Neural progenitor cell (in vitro differentiated cells): ENCODE data around the gene ORC2. TPM values are rescaled to one million over a fixed set of nuclear protein-coding genes. Genes with fewer than 3 reads are reported as not detected.
A peak's percentile ranks its signal among the peaks of the same experiment; 100 is the strongest.
"Not testable (repeated sequence)": the region's sequence is repeated elsewhere in the genome, so short reads cannot be mapped to it uniquely, and the experiment has no call there.

ENCODE experiments used
- DNase-seq: peaks from one replicate; pipeline ENCODE4 v3.0.0-alpha.2; 2016; ENCODE audit warnings: low spot score
- H2AFZ ChIP-seq: fragments of 200-600 bp; sonication (generic); replicated peaks from 2 replicates; pipeline ENCODE4 v1.6.1; 2016; ENCODE audit warnings: antibody characterized with exemption
- H3F3A ChIP-seq: fragments of 200-600 bp; sonication (generic); 2 replicates; pipeline ENCODE4 v1.6.1; 2016; ENCODE audit warnings: antibody characterized with exemption, low read depth
- H3K27ac ChIP-seq: fragments of 200-600 bp; sonication (generic); 2 replicates; pipeline ENCODE4 v1.5.1; 2016; ENCODE audit warnings: mild to moderate bottlenecking
- H3K27me3 ChIP-seq: fragments of 200-600 bp; sonication (generic); 2 replicates; pipeline ENCODE4 v1.6.1; 2016; ENCODE audit warnings: mild to moderate bottlenecking, moderate library complexity
- H3K36me3 ChIP-seq: fragments of 200-600 bp; sonication (generic); 2 replicates; pipeline ENCODE4 v1.5.1; 2016
- H3K4me1 ChIP-seq: fragments of 200-600 bp; sonication (generic); 2 replicates; pipeline ENCODE4 v1.6.1; 2016; ENCODE audit warnings: mixed run types
- H3K4me2 ChIP-seq: fragments of 200-600 bp; sonication (generic); 2 replicates; pipeline ENCODE4 v1.6.1; 2016
- H3K4me3 ChIP-seq: fragments of 200-600 bp; sonication (generic); 2 replicates; pipeline ENCODE4 v1.5.1; 2016
- H3K79me2 ChIP-seq: fragments of 200-600 bp; sonication (generic); 2 replicates; pipeline ENCODE4 v1.6.1; 2016; ENCODE audit warnings: low read depth
- H3K9ac ChIP-seq: fragments of 200-600 bp; sonication (generic); 2 replicates; pipeline ENCODE4 v1.6.1; 2016
- H3K9me3 ChIP-seq: fragments of 200-600 bp; sonication (generic); 2 replicates; pipeline ENCODE4 v1.5.1; 2016; ENCODE audit warnings: low read depth
- H4K20me1 ChIP-seq: fragments of 200-600 bp; sonication (generic); 2 replicates; pipeline ENCODE4 v1.6.1; 2016; ENCODE audit warnings: low read depth
- H3K27ac Mint-ChIP-seq: 3 replicates; pipeline ENCODE4 v1.8.0; 2021; ENCODE audit warnings: mixed read lengths
- H3K27me3 Mint-ChIP-seq: 2 replicates; pipeline ENCODE4 v1.8.0; 2022; ENCODE audit warnings: low read depth, mild to moderate bottlenecking, inconsistent platforms, moderate library complexity, mixed read lengths; ENCODE audit not compliant: insufficient read depth
- H3K36me3 Mint-ChIP-seq: 3 replicates; pipeline ENCODE4 v1.8.0; 2021; ENCODE audit warnings: mixed read lengths
- H3K4me1 Mint-ChIP-seq: 3 replicates; pipeline ENCODE4 v1.8.0; 2021; ENCODE audit warnings: mixed read lengths
- H3K4me3 Mint-ChIP-seq: 3 replicates; pipeline ENCODE4 v1.8.0; 2021; ENCODE audit warnings: mild to moderate bottlenecking, moderate library complexity, mixed read lengths
- H3K9me3 Mint-ChIP-seq: 3 replicates; pipeline ENCODE4 v1.8.0; 2020; ENCODE audit warnings: mixed read lengths
- EZH2 ChIP-seq: fragments of 200-600 bp; sonication (generic); IDR thresholded peaks from 2 replicates; pipeline ENCODE4 v1.6.1; 2017; ENCODE audit warnings: antibody characterized with exemption, mild to moderate bottlenecking, moderate library complexity
- EZH2phosphoT487 ChIP-seq: fragments of 200-600 bp; sonication (generic); IDR thresholded peaks from 2 replicates; pipeline ENCODE4 v1.6.1; 2017; ENCODE audit warnings: antibody characterized with exemption
- total RNA-seq: library from RNA; depleted of rRNA; stranded (reverse); fragments of >200 nt; gene quantifications from 2 replicates; pipeline ENCODE4 v1.2.3, GENCODE V29; 2015; ENCODE audit warnings: low replicate concordance
- TF ChIP-seq, protein P1 (sequence below): fragments of 200-600 bp; sonication (generic); IDR thresholded peaks from 2 replicates; pipeline ENCODE4 v1.5.1; 2017; ENCODE audit warnings: antibody characterized with exemption, mild to moderate bottlenecking

ORC2 gene
- total RNA-seq, 1 donor from 2014 or later: 75.4 TPM

DNA sequence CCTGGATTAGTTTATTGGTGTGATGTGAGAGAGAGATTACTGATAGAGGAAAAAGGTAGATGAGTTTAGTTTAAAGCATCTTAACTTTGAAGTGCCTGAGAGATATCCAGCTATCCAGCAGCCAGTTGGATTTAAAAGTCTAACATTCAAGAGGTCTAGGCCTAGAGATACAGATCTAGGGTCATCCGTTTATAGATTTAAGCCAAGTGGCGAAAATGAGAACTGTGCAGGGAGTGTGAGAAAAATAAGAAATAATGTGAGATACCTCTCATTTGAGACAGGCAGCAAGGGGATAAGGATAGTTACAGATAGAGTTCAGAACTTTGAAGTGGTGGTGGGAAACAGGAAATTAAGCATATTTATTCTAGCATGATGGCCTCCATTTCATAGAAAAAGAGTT lies 5.3 kb upstream of the ORC2 start:
- Histone ChIP-seq H3K79me2 (peaks cover 26% of the 10 kb centered on the region), H2AFZ (no peak overlapping the region), H3K9me3 (no peaks in the 10 kb centered on the region), H3K4me2 (no peak overlapping the region), H3K4me1 (peaks cover 12% of the 10 kb centered on the region), H3K4me3 (no peak overlapping the region), H3F3A (peaks cover 12% of the 10 kb centered on the region), H3K36me3 (no peaks in the 10 kb centered on the region), H4K20me1 (no peaks in the 10 kb centered on the region), H3K9ac (no peak overlapping the region), H3K27me3 (no peaks in the 10 kb centered on the region), H3K27ac (no peak overlapping the region)
- no peak for DNase-seq
- Mint-ChIP-seq H3K27me3 (no peaks in the 10 kb centered on the region), H3K4me1 (peaks cover 15% of the 10 kb centered on the region), H3K36me3 (no peaks in the 10 kb centered on the region), H3K9me3 (no peaks in the 10 kb centered on the region), H3K27ac (no peak overlapping the region), H3K4me3 (no peak overlapping the region)
- TF ChIP-seq EZH2: no peak

DNA sequence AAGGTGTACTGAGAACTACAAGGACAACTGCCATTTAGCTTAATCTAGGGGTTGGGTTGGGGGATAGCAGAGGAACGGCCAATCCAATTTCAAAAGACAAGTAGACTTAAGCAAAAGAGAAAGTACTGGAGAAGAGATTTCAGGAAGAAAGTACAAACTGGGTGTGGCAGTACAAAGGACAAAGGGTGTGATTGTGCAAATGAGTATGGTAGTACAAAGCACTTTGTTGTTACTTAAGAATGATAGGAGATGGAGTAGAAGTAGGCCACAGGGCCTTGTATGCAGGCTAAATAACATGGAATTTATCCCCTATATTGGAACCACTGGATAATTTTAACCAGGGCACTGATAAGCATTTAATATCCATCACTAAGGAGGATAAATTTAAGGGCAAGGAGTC lies 4.7 kb upstream of the ORC2 start:
- peaks cover 27% of the 10 kb centered on the region for H3K79me2 ChIP-seq
- H2AFZ ChIP-seq: no peak overlapping the region
- no peaks in the 10 kb centered on the region for H3K9me3 ChIP-seq
- no peak overlapping the region for H3K4me2 ChIP-seq
- H3K36me3 ChIP-seq: no peaks in the 10 kb centered on the region
- no peak for DNase-seq
- H3F3A ChIP-seq: peaks cover 18% of the 10 kb centered on the region
- H3K27me3 ChIP-seq: no peaks in the 10 kb centered on the region
- peaks cover 12% of the 10 kb centered on the region for H3K4me1 ChIP-seq
- H3K4me3 ChIP-seq: no peak overlapping the region
- peaks cover 15% of the 10 kb centered on the region for H3K4me1 Mint-ChIP-seq
- H3K27me3 Mint-ChIP-seq: no peaks in the 10 kb centered on the region
- no peak overlapping the region for H3K27ac Mint-ChIP-seq
- TF ChIP-seq EZH2: no peak
- TF ChIP-seq, protein P1, sequence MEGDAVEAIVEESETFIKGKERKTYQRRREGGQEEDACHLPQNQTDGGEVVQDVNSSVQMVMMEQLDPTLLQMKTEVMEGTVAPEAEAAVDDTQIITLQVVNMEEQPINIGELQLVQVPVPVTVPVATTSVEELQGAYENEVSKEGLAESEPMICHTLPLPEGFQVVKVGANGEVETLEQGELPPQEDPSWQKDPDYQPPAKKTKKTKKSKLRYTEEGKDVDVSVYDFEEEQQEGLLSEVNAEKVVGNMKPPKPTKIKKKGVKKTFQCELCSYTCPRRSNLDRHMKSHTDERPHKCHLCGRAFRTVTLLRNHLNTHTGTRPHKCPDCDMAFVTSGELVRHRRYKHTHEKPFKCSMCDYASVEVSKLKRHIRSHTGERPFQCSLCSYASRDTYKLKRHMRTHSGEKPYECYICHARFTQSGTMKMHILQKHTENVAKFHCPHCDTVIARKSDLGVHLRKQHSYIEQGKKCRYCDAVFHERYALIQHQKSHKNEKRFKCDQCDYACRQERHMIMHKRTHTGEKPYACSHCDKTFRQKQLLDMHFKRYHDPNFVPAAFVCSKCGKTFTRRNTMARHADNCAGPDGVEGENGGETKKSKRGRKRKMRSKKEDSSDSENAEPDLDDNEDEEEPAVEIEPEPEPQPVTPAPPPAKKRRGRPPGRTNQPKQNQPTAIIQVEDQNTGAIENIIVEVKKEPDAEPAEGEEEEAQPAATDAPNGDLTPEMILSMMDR: no peak
- TF ChIP-seq EZH2phosphoT487: no peak
- no peaks in the 10 kb centered on the region for H3K36me3 Mint-ChIP-seq
- no peaks in the 10 kb centered on the region for H3K9me3 Mint-ChIP-seq
- H3K9ac ChIP-seq: no peak overlapping the region
- no peaks in the 10 kb centered on the region for H4K20me1 ChIP-seq
- no peak overlapping the region for H3K27ac ChIP-seq
- no peak overlapping the region for H3K4me3 Mint-ChIP-seq

DNA sequence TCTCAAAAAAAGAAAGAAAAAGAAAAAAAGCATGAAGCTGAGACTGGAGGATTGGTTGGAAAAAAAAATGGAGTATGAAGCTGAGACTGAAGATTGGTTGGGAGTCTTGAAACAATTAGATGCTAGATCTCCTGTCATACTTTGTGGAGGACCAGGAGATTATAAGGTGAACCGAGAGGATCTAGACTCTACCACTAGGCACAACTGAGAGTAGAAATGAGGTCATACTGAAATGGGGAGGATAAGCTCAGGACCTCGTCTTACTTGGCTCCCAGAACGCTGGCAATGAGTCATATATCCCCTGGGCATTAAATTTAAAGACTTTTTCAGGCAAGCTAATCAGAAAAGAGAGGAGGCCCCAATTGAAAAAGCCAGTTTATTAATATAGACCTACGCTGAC lies 3.3 kb upstream of the ORC2 start:
- H3K36me3 ChIP-seq: no peaks in the 10 kb centered on the region
- H3K4me1 Mint-ChIP-seq: peaks cover 27% of the 10 kb centered on the region
- no peak overlapping the region for H3K4me3 ChIP-seq
- H3K27ac Mint-ChIP-seq: peak overlapping the region; percentile 87
- peaks cover 12% of the 10 kb centered on the region for H4K20me1 ChIP-seq
- H3K27me3 ChIP-seq: no peaks in the 10 kb centered on the region
- TF ChIP-seq, protein P1: no peak
- TF ChIP-seq EZH2phosphoT487: no peak
- no peak for TF ChIP-seq EZH2
- H3K79me2 ChIP-seq: peaks cover 40% of the 10 kb centered on the region
- H2AFZ ChIP-seq: no peak overlapping the region
- peaks cover 19% of the 10 kb centered on the region for H3K4me1 ChIP-seq
- peaks cover 22% of the 10 kb centered on the region for H3F3A ChIP-seq
- no peaks in the 10 kb centered on the region for H3K27me3 Mint-ChIP-seq
- no peaks in the 10 kb centered on the region for H3K9me3 ChIP-seq
- no peaks in the 10 kb centered on the region for H3K36me3 Mint-ChIP-seq
- no peak overlapping the region for H3K4me2 ChIP-seq
- H3K9ac ChIP-seq: no peak overlapping the region
- no peak for DNase-seq
- no peaks in the 10 kb centered on the region for H3K9me3 Mint-ChIP-seq
- H3K27ac ChIP-seq: no peak overlapping the region
- no peak overlapping the region for H3K4me3 Mint-ChIP-seq

DNA sequence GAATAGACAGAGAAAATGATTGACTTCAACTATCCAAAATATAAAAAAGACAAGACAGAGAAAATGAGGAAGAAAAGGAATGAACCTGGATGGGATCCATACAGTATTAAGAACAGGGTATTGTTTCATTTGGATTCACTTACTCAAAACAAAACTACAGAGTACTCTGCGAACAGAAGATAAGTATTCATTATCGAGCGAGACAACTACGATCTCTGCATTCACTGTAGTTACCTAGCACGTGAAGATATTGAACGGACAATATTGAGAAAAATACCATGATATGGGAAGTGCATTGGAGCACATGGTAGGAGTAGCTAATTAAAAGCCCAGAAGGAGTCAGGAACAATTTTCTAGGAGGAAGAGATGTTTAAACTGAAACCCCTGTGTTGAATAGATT lies 1.0 kb upstream of the ORC2 start:
- Mint-ChIP-seq H3K27ac (no peak overlapping the region), H3K4me1 (peaks cover 30% of the 10 kb centered on the region), H3K4me3 (peak overlapping the region; percentile 98), H3K27me3 (no peaks in the 10 kb centered on the region), H3K9me3 (no peaks in the 10 kb centered on the region), H3K36me3 (no peaks in the 10 kb centered on the region)
- TF ChIP-seq EZH2phosphoT487 (no peak), EZH2 (no peak)
- TF ChIP-seq, protein P1: no peak
- H3K79me2 ChIP-seq: peaks cover 63% of the 10 kb centered on the region
- peaks cover 22% of the 10 kb centered on the region for H3F3A ChIP-seq
- no peak for DNase-seq
- peak overlapping the region; percentile 94 for H3K4me2 ChIP-seq
- no peak overlapping the region for H3K27ac ChIP-seq
- H3K27me3 ChIP-seq: no peaks in the 10 kb centered on the region
- H3K9me3 ChIP-seq: no peaks in the 10 kb centered on the region
- peaks cover 25% of the 10 kb centered on the region for H3K4me1 ChIP-seq
- no peaks in the 10 kb centered on the region for H3K36me3 ChIP-seq
- H3K4me3 ChIP-seq: peak overlapping the region; percentile 91
- peaks cover 30% of the 10 kb centered on the region for H4K20me1 ChIP-seq
- H2AFZ ChIP-seq: peak overlapping the region; percentile 95
- H3K9ac ChIP-seq: peak overlapping the region; percentile 73

DNA sequence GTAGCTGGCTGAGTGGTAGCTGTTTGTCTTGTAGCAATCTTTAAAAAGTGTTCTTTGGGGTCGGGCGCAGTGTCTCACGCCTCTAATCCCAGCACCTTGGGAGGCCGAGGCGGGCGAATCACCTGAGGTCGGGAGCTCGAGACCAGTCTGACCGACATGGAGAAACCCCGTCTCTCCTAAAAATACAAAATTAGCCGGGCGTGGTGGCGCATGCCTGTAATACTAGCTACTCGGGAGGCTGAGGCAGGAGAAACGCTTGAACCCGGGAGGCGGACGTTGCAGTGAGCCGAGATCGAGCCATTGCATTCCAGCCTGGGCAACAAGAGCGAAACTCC lies 425 bp upstream of the ORC2 start:
- Histone ChIP-seq H3K27ac (peak overlapping the region; percentile 84), H2AFZ (peak overlapping the region; percentile 95), H3K4me1 (peaks cover 25% of the 10 kb centered on the region), H3F3A (peaks cover 22% of the 10 kb centered on the region), H3K4me2 (peak overlapping the region; percentile 94), H4K20me1 (peaks cover 34% of the 10 kb centered on the region), H3K9ac (peak overlapping the region; percentile 73), H3K4me3 (peak overlapping the region; percentile 91), H3K79me2 (peaks cover 69% of the 10 kb centered on the region)
- H3K4me3 Mint-ChIP-seq: peak overlapping the region; percentile 98
- not testable (repeated sequence) for H3K27me3 Mint-ChIP-seq, H3K9me3 ChIP-seq, H3K27me3 ChIP-seq, DNase-seq, H3K9me3 Mint-ChIP-seq, H3K36me3 Mint-ChIP-seq, H3K36me3 ChIP-seq
- H3K27ac Mint-ChIP-seq: peak overlapping the region; percentile 97
- peaks cover 30% of the 10 kb centered on the region for H3K4me1 Mint-ChIP-seq
